Activated CD8-positive, alpha-beta memory T cell treated with anti-CD3 and anti-CD28 coated beads for 24 hours (primary cell): ENCODE measurements around the gene FNDC8.
"Not testable (repeated sequence)": the region's sequence is repeated elsewhere in the genome, so short reads cannot be mapped to it uniquely, and the experiment has no call there.

ENCODE experiments used
- DNase-seq: peaks from one replicate; pipeline ENCODE4 v3.0.0-alpha.2; 2020

FNDC8 gene

DNA sequence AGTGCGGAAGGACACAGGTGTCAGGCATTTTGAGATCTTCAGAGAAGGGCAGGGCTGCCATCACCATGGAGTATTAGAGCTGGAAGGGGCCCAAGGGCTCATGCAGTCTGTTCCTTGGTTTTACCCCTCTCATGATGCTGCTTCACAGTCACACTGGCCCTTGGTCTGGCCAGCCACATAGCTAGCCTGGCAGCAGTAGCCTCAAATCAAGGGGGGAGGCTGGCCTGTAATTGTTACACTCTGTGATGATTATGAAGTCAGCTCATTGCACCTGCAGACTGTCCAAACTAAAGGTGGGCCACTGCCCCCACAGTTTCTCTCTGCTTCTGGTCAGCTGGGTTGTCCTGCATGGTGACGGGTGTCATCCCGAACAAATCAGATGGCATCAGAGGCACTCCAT, at the start of gene FNDC8:
Gene FNDC8 (plus strand): TSS at position 301 of the 400 bp plus-strand sequence. CDS start 79 bp downstream, at position 380.
- no peak for DNase-seq

- no peak for DNase-seq
Measured at GRCh38 chr17:35073183-35073790, 48.1 kb upstream of the FNDC8 start.

GRCh38 chr17:35073991-35074627, 47.3 kb upstream of the FNDC8 start:
- DNase-seq: no peak

- no peak for DNase-seq
Measured at GRCh38 chr17:35074711-35075707, 46.4 kb upstream of the FNDC8 start.

GRCh38 chr17:35076874-35077273, 44.5 kb upstream of the FNDC8 start:
- DNase-seq: no peak

DNA sequence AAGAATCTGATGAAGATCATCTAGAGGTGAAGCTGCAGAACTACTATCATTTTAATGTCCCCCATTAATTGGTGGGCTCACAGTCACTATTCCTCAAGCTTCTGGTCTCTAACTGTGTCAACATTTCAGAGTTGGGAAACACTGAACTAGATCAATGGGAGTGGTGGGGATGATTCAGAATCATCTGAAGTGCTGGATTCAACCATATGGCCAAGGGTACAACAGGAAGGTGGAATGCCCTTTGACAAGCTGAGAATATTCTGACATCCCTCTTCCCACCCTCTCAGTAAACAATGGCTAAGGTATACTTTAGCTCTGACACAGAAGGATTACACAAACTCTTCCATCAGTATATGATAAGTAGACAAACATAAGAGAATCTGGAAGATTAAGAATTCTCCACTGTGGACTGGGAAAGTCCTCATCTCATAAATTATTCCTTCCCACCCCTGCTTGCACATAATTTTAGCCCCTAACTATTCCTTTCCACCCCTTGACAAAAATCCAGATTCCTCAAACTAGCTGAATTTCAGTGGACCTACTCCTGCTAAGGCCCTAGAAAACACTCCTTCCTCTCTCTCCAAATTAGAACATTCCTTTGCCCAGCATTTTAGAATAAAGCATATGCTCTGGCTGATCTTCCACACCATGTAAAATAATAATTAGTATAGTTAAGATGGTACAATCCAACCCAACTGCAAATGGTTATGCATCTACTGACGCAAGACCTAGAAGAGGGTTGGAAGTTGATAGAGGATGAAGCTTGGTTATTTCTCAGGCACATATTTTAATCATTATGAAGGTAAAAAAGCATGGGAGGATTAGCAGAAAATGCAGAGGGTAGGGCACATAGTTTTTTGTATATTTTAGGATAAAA, 41.6 kb upstream of the FNDC8 start:
- DNase-seq: no peak

GRCh38 chr17:35080536-35080935, 40.9 kb upstream of the FNDC8 start:
- DNase-seq: no peak

- DNase-seq: no peak
Measured at GRCh38 chr17:35081638-35082037, 39.8 kb upstream of the FNDC8 start.

GRCh38 chr17:35082073-35082657, 39.2 kb upstream of the FNDC8 start:
- DNase-seq: no peak

DNA sequence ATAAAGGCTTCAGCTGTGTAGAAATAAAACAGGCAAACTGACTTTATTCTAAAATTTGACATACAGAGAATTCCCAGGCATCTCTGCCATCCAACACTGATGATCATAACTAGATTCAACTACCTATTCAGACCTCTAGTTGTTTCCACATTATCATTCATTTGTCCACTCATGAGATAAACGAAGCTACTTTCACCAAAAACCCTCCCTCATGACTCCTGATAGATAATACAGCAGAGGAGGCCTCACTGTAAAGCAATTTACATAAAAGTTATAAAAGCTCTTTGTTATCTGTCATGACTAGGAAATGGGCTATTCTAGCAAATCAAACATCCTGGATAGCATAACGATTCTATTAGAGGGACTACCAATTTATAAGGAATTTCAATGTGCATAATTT, 38.3 kb upstream of the FNDC8 start:
- no peak for DNase-seq

GRCh38 chr17:35084987-35085386, 36.4 kb upstream of the FNDC8 start:
- no peak for DNase-seq

DNA sequence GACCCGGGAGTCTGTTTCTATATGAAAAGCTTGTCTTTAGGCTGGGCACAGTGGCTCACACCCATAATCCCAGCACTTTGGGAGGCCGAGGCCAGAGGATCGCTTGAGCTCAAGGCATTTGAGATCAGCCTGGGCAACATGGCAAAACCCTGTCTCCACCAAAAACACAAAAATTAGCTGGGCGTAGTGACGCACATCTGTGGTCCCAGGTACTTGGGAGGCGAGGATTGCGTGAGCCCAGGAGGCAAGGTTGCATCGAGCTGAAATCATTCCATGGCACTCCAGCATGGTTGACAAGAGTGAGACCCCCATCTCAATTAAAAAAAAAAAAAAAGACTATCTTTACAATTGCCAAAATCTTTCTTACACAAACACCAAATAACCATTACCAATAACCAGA, 35.3 kb upstream of the FNDC8 start:
- no peak for DNase-seq

GRCh38 chr17:35086931-35087573, 34.4 kb upstream of the FNDC8 start:
- no peak for DNase-seq

DNA sequence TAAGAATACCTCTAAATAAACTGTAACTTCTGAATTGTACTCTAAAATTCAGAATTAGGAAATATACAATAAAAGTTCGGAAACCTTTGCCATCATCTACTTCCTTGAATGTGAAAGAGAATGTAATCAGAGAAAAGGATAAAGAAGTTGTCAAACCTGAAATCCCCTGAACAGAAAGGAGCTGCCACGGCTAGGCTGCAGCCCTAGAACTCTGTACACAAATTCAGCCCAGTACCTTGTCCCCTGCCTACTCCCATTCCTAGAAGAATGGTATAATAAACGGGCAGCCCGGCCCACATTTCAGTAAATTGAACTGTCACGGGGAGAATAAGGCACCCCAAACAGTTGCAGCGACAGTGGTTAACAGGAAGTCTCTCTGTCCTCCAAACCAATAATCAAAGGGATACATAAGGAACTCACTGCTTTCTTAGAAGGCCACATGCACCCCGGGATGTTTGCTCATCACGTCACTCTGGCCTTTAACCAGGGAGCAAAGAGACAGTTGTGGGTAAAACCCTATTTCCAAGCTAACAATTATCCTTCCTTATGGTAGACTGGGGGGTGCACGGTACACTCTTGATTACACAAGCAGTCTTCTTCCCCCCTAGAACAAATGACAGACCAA, 33.6 kb upstream of the FNDC8 start:
- DNase-seq: peak; percentile 67

DNA sequence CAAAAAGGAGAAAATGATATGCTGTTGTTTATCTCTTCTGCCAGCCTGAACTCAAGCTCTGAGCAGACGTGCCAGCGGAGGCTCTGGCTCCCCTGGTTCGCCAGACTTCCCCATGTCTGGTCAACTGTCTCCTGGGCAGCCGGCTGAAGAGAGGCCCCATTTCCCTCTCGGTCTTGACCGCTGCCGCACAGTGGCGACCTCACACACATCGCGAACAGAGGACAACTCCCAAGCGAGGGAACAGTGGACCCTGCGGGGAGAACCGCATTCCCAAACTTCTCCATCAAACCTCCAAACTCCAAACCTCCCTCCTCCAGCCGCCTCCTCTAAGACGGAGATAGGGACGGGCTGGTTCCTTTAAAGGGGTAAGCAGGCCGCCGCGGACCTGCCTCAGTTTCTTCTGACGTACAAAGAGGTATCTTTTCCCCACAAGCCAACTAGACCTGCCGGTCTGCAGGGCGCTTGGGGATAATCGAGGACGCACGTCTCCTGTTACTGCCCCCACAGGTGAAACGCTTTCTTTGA, 33.0 kb upstream of the FNDC8 start:
- DNase-seq: no peak

DNA sequence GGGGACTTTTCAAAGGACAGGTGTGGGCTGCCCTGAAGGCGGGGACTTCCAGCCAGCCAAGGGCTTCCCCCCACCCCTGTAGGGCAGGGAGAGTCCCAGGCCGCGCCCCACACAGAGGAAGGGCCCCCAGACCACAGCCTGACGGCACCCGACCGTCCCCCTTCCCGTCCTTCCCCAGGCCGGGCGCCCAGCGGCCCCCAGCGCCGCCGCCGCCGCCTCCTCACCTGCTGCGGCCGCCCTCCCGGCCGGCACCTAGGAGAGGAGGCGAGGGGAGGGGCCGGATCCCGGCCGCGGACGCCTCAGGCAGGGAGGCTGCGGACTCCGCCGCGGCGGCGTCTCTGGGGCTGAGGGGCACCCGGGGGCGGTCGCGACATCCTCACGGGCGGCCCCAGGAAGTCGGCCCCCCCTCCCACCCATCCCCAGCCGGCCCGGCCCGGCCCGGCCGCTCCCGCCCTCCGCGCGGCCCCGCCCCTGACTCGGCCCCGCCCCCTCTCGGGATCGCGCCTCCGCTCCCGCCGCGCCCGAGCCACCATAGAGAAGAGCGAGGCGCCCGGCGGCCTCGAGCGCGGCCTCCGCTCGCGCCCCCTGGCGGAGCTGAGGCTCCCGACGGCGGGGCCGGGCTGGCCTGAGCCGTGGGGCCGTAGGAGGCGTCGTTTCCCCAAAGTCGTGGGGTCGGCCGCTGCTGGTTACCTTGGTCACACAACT, 32.4 kb upstream of the FNDC8 start:
- DNase-seq: peak; percentile 96

DNA sequence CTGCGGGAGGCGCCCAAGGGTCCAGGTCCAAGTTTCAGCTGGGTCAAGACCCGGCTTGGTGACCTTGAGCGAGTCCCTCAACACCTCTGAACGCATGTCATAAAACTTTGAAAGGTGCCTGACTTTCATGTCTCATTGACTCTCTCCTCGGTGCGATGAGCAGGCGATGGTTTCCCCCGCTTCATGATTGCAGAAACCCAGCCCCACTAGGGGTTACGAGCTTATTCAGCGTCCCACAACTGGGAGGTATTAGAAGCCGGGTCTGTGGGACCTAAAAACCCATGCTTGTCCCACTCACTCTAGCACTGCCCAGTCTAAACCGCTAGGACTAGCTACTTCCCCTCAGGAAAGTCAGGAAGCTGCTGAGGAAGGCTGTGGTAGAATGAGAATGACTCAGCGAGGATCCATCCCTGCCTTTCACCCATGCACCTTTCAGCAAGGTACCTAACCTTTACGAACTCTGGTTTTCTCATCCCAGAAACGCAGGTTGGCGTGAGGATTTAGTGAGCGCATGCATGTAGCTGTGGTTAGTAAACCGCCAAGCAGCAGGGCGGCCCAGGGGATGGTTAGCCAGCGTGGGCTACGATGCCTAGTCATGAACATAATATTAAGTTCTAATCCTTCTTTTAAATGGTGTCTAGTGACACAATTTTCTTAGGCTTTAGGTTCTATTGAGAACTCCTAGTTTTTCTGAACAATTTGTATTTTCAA, 31.7 kb upstream of the FNDC8 start:
- DNase-seq: no peak

GRCh38 chr17:35090707-35091106, 30.7 kb upstream of the FNDC8 start:
- DNase-seq: not testable (repeated sequence)

GRCh38 chr17:35094902-35095301, 26.5 kb upstream of the FNDC8 start:
- no peak for DNase-seq

GRCh38 chr17:35095741-35096140, 25.7 kb upstream of the FNDC8 start:
- DNase-seq: no peak
